DMS153 (cell line): ENCODE data around the gene ZNF557.

ENCODE experiments used
- DNase-seq: peaks from one replicate; lab custom pipeline; 2025; lab: John Stamatoyannopoulos, UW

Gene ZNF557

GRCh38 chr19:7126132-7126531 lies 56.6 kb downstream of the ZNF557 start:
- DNase-seq, result no peak

GRCh38 chr19:7130043-7130442 lies 60.5 kb downstream of the ZNF557 start:
- no peak for DNase-seq

GRCh38 chr19:7132054-7132453 lies 62.6 kb downstream of the ZNF557 start:
- DNase-seq, result no peak

- no peak for DNase-seq
These were observed 67.6 kb downstream of the ZNF557 start for GRCh38 chr19:7137120-7137519.
